K562 (cell line): ENCODE measurements around the gene CXCL17. TPM values are rescaled to one million over a fixed set of nuclear protein-coding genes. Genes with fewer than 3 reads are reported as not detected.

Source experiments
- ERF ChIP-seq: fragments of 450-650 bp; formaldehyde crosslinking; IDR thresholded peaks from 2 replicates; pipeline ENCODE4 v1.4.0; 2020; ENCODE audit warnings: mild to moderate bottlenecking, mixed read lengths
- FUS ChIP-seq: fragments of 200-400 bp; formaldehyde crosslinking; optimal IDR thresholded peaks from 2 replicates; pipeline ENCODE3; 2017; ENCODE audit warnings: low read depth, low read length
- HDAC1 ChIP-seq, 2 experiments: fragments of 450-650 bp; IDR thresholded peaks; 2 replicates each; pipeline ENCODE4 v1.6.1; 2016 to 2017; ENCODE audit warnings: inconsistent platforms in 1 of 2, mild to moderate bottlenecking in 1 of 2, moderate library complexity in 1 of 2
- IRF2 ChIP-seq: sonication (generic); formaldehyde crosslinking; IDR thresholded peaks from 2 replicates; pipeline ENCODE4 v1.8.1; 2022; ENCODE audit warnings: mild to moderate bottlenecking, missing genetic modification reagents
- KHSRP ChIP-seq: fragments of 450-650 bp; IDR thresholded peaks from 2 replicates; pipeline ENCODE4 v1.6.1; 2017
- MYC ChIP-seq, 2 experiments: fragments of 250-450 bp in 1 of 2; sonication (Bioruptor Pico) in 1 of 2; IDR thresholded peaks; 2 replicates each; pipeline versions ENCODE4 v1.5.1 to v1.6.1; 2012 to 2021; ENCODE audit warnings: low read depth in 2 of 2, borderline replicate concordance in 1 of 2, improper control_type of control experiment in 1 of 2, low read length in 1 of 2, mild to moderate bottlenecking in 1 of 2, moderate library complexity in 1 of 2
- PHF21A ChIP-seq: fragments of 450-650 bp; IDR thresholded peaks from 2 replicates; pipeline ENCODE4 v1.6.1; 2017; ENCODE audit warnings: low read depth, borderline replicate concordance
- RAD21 ChIP-seq, 2 experiments: fragments of 250-450 bp in 1 of 2; fragments of 450-650 bp in 1 of 2; sonication (Bioruptor Pico) in 1 of 2; formaldehyde crosslinking in 1 of 2; IDR thresholded peaks in 1 of 2; conservative IDR thresholded peaks in 1 of 2; 2 replicates each; pipeline versions ENCODE4 v1.4.0 to v1.8.0; 2020 to 2022; ENCODE audit warnings: mild to moderate bottlenecking in 2 of 2, moderate library complexity in 1 of 2
- RBFOX2 ChIP-seq: fragments of 200-400 bp; formaldehyde crosslinking; IDR thresholded peaks from 2 replicates; pipeline ENCODE4 v1.6.1; 2017; ENCODE audit warnings: low read depth, mild to moderate bottlenecking, low read length, moderate library complexity
- SAP30 ChIP-seq: fragments of 200-600 bp; sonication (generic); IDR thresholded peaks from 2 replicates; pipeline ENCODE4 v1.6.1; 2012; ENCODE audit warnings: borderline replicate concordance, low read depth, mild to moderate bottlenecking, moderate library complexity, low read length, control low read depth, inconsistent platforms; ENCODE audit not compliant: insufficient read depth, poor library complexity, severe bottlenecking
- SREBF2 ChIP-seq: sonication (generic); formaldehyde crosslinking; IDR thresholded peaks from 2 replicates; pipeline ENCODE4 v1.4.0; 2020; ENCODE audit warnings: mild to moderate bottlenecking, missing genetic modification reagents
- ZNF24 ChIP-seq: fragments of 450-650 bp; IDR thresholded peaks from 2 replicates; pipeline ENCODE4 v1.6.1; 2016
- polyA plus RNA-seq, 8 experiments: library from polyadenylated mRNA; depleted of rRNA in 4 of 8; stranded (reverse) in 5 of 8; unstranded in 3 of 8; fragments of >200 nt; fragmentation: Nextera tagmentation in 2 of 8; fragmentation: Illumina TruSeq in 1 of 8; extraction: Ambion mirVana in 2 of 8; extraction: Trizol in 1 of 8; gene quantifications; 2 replicates each; pipeline versions ENCODE4 v1.2.1 to v1.2.3, GENCODE V29; 2011 to 2014; ENCODE audit warnings: inconsistent platforms in 1 of 8, missing spikeins in 1 of 8
- total RNA-seq, 7 experiments: library from RNA; depleted of rRNA in 6 of 7; stranded (reverse); fragments of >200 nt in 6 of 7; fragmentation: Illumina TruSeq in 2 of 7; extraction: Trizol in 2 of 7; gene quantifications; 2 replicates each; pipeline versions ENCODE4 v1.2.1 to v1.2.3, GENCODE V29; 2011 to 2021; ENCODE audit warnings: low replicate concordance in 1 of 7
- TF ChIP-seq, protein P1 (sequence below), 2 experiments: IDR thresholded peaks; 2 replicates each; pipeline ENCODE4 v1.6.1; 2011; ENCODE audit warnings: borderline replicate concordance in 1 of 2, control low read depth in 1 of 2, low read depth in 1 of 2, low read length in 1 of 2, mild to moderate bottlenecking in 1 of 2, mixed read lengths in 1 of 2, moderate library complexity in 1 of 2; ENCODE audit not compliant: insufficient read depth in 1 of 2, insufficient read length in 1 of 2, poor library complexity in 1 of 2, severe bottlenecking in 1 of 2; ENCODE audit errors: extremely low read depth in 1 of 2
- TF ChIP-seq, protein P2 (sequence below): fragments of 200-800 bp; sonication (Bioruptor generic); IDR thresholded peaks from 2 replicates; pipeline ENCODE4 v1.6.1; 2017; ENCODE audit warnings: missing genetic modification characterization, missing compliant biosample characterization
- TF ChIP-seq, protein P3 (sequence below): sonication (generic); formaldehyde crosslinking; IDR thresholded peaks from 2 replicates; pipeline ENCODE4 v1.8.0; 2023; ENCODE audit warnings: mild to moderate bottlenecking, missing genetic modification reagents
- TF ChIP-seq, protein P4 (sequence below): sonication (generic); formaldehyde crosslinking; IDR thresholded peaks from 2 replicates; pipeline ENCODE4 v1.8.0; 2022; ENCODE audit warnings: mild to moderate bottlenecking, missing genetic modification reagents

CXCL17 gene
- total and polyA plus RNA-seq, 9 of the 15 experiments (the other 6 are each of a cell fraction or from before 2014, with no cell fraction given): 0.10 to 0.15 TPM; not detected in 7

DNA sequence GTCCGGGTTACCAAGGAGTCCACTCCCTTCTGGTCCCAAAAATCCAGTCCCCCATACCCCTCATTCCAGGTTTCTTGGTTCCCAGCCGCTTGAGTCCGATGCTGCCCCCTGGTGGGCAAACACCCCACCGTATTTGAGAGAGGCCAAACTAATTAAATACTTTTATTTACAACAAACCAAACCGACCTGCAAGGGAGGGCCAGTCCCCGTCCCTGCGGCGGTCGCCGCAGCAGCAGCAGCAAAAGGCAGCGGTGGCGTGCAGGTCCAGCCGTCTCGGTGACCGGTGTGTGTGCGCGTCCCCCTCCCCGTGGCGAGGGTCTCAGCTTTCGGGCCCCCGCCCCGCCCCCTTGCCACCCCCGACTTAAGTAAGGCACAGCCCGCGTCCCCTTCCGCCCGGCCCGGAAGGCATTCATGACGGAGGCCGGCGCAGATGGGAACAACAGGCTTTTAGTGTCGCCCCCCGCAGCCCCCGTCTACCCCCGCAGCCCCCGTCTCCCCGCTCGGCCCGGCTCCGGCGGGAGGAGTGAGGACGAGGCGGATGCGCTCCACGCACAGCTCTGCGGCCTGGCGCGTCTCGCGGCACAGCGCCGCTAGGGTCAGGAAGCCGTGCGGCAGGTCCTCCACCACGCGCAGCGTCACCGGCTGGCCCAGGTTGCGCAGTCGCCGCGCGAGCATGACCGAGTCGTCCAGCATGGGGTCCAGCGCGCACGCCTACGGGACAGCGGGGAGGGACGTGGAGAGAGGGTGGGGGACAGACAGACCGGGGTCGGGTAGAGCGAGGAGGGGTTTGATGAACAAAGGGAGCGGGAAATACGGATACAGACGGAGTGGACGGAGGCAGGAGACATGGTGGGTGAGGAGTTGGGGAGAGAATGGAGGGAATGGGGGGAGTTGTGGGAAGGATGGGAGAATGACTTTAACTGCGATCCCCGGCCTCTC, 41.1 kb downstream of the CXCL17 start (continued):
- TF ChIP-seq, protein P1, sequence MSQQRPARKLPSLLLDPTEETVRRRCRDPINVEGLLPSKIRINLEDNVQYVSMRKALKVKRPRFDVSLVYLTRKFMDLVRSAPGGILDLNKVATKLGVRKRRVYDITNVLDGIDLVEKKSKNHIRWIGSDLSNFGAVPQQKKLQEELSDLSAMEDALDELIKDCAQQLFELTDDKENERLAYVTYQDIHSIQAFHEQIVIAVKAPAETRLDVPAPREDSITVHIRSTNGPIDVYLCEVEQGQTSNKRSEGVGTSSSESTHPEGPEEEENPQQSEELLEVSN (IDR thresholded peaks at IDR 0.05; ENCODE audit: borderline replicate concordance in 1 of 2, extremely low read depth in 1 of 2, insufficient read depth in 1 of 2, insufficient read length in 1 of 2, low read depth in 1 of 2, low read length in 1 of 2, poor library complexity in 1 of 2, severe bottlenecking in 1 of 2): peak in 1 of 2 experiments; percentile 32
- TF ChIP-seq IRF2 (CRISPR knock-in tag): no peak
- no peak for TF ChIP-seq FUS
- no peak for TF ChIP-seq PHF21A
- TF ChIP-seq RAD21 (CRISPR knock-in tag; conservative IDR thresholded peaks at IDR 0.05 in 1 of 2, IDR thresholded peaks at IDR 0.05 in 1 of 2): peak in 1 of 2 experiments; percentile 61; a peak in 2 of 4 replicates
- 0 out of 2 replicates have a peak, but pooled peaks have one; percentile 24 for TF ChIP-seq RBFOX2
- no peak for TF ChIP-seq KHSRP
- TF ChIP-seq SAP30: no peak
- TF ChIP-seq, protein P2, sequence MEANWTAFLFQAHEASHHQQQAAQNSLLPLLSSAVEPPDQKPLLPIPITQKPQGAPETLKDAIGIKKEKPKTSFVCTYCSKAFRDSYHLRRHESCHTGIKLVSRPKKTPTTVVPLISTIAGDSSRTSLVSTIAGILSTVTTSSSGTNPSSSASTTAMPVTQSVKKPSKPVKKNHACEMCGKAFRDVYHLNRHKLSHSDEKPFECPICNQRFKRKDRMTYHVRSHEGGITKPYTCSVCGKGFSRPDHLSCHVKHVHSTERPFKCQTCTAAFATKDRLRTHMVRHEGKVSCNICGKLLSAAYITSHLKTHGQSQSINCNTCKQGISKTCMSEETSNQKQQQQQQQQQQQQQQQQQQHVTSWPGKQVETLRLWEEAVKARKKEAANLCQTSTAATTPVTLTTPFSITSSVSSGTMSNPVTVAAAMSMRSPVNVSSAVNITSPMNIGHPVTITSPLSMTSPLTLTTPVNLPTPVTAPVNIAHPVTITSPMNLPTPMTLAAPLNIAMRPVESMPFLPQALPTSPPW (CRISPR knock-in tag): peak; percentile 41; the same call in 1 of the 2 replicates
- no peak for TF ChIP-seq SREBF2
- TF ChIP-seq, protein P3, sequence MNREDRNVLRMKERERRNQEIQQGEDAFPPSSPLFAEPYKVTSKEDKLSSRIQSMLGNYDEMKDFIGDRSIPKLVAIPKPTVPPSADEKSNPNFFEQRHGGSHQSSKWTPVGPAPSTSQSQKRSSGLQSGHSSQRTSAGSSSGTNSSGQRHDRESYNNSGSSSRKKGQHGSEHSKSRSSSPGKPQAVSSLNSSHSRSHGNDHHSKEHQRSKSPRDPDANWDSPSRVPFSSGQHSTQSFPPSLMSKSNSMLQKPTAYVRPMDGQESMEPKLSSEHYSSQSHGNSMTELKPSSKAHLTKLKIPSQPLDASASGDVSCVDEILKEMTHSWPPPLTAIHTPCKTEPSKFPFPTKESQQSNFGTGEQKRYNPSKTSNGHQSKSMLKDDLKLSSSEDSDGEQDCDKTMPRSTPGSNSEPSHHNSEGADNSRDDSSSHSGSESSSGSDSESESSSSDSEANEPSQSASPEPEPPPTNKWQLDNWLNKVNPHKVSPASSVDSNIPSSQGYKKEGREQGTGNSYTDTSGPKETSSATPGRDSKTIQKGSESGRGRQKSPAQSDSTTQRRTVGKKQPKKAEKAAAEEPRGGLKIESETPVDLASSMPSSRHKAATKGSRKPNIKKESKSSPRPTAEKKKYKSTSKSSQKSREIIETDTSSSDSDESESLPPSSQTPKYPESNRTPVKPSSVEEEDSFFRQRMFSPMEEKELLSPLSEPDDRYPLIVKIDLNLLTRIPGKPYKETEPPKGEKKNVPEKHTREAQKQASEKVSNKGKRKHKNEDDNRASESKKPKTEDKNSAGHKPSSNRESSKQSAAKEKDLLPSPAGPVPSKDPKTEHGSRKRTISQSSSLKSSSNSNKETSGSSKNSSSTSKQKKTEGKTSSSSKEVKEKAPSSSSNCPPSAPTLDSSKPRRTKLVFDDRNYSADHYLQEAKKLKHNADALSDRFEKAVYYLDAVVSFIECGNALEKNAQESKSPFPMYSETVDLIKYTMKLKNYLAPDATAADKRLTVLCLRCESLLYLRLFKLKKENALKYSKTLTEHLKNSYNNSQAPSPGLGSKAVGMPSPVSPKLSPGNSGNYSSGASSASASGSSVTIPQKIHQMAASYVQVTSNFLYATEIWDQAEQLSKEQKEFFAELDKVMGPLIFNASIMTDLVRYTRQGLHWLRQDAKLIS (CRISPR knock-in tag): no peak
- TF ChIP-seq, protein P4, sequence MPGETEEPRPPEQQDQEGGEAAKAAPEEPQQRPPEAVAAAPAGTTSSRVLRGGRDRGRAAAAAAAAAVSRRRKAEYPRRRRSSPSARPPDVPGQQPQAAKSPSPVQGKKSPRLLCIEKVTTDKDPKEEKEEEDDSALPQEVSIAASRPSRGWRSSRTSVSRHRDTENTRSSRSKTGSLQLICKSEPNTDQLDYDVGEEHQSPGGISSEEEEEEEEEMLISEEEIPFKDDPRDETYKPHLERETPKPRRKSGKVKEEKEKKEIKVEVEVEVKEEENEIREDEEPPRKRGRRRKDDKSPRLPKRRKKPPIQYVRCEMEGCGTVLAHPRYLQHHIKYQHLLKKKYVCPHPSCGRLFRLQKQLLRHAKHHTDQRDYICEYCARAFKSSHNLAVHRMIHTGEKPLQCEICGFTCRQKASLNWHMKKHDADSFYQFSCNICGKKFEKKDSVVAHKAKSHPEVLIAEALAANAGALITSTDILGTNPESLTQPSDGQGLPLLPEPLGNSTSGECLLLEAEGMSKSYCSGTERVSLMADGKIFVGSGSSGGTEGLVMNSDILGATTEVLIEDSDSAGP (CRISPR knock-in tag): no peak
- no peak for TF ChIP-seq ZNF24
- TF ChIP-seq ERF (CRISPR knock-in tag): 0 out of 2 replicates have a peak, but pooled peaks have one; percentile 20
- 0 out of 2 replicates have a peak, but pooled peaks have one; percentile 27 for TF ChIP-seq MYC (IDR thresholded peaks at IDR 0.05; ENCODE audit: low read depth, low read length)
- no peak for TF ChIP-seq MYC (CRISPR knock-in tag; IDR thresholded peaks at IDR 0.05; ENCODE audit: borderline replicate concordance, low read depth)
- peak in 1 of 2 experiments; percentile 31; a peak in 1 of 4 replicates for TF ChIP-seq HDAC1 (IDR thresholded peaks at IDR 0.05)
